Gastroesophageal sphincter (tissue), 4 donors: ENCODE data around the gene TTC23. TPM values are rescaled to one million over a fixed set of nuclear protein-coding genes. Genes with fewer than 3 reads are reported as not detected.

Experiments
- ATAC-seq: fragments of 150-250 bp; one replicate; pipeline ENCODE4 v1.9.1; 2016; ENCODE audit warnings: mild to moderate bottlenecking, moderate library complexity
- H3K27ac ChIP-seq, 4 donors: fragments of 200-600 bp; sonication (generic) in 3 of 4; 1 replicate in 3 of 4; 2 replicates in 1 of 4; pipeline ENCODE4 v1.5.1; 2016 to 2019
- H3K27me3 ChIP-seq: fragments of 200-600 bp; sonication (generic); one replicate; pipeline ENCODE4 v1.5.1; 2019
- H3K36me3 ChIP-seq, 2 donors: fragments of 200-600 bp; sonication (generic); one replicate each; pipeline ENCODE4 v1.5.1; 2019; ENCODE audit warnings: control low read depth in 1 of 2
- H3K4me1 ChIP-seq, 3 donors: fragments of 200-600 bp; sonication (generic); 1 replicate in 2 of 3; 2 replicates in 1 of 3; pipeline ENCODE4 v1.5.1; 2016 to 2019; ENCODE audit warnings: control low read depth in 2 of 3
- H3K4me3 ChIP-seq, 2 donors: fragments of 200-600 bp; sonication (generic); one replicate each; pipeline ENCODE4 v1.5.1; 2019; ENCODE audit warnings: mild to moderate bottlenecking in 1 of 2, moderate library complexity in 1 of 2
- H3K9me3 ChIP-seq, 3 donors: fragments of 200-600 bp; sonication (generic); one replicate each; pipeline ENCODE4 v1.5.1; 2017 to 2019; ENCODE audit warnings: control low read depth in 2 of 3
- CTCF ChIP-seq, 4 experiments: fragments of 200-600 bp in 2 of 4; fragments of 450-650 bp in 2 of 4; sonication (generic) in 1 of 4; IDR thresholded peaks; one replicate each; pipeline ENCODE4 v1.5.1; 2017 to 2019; ENCODE audit warnings: antibody characterized with exemption in 4 of 4, mild to moderate bottlenecking in 2 of 4, moderate library complexity in 2 of 4
- EP300 ChIP-seq: sonication (generic); formaldehyde crosslinking; IDR thresholded peaks from one replicate; pipeline ENCODE4 v1.6.1; 2017; ENCODE audit warnings: antibody characterized with exemption, mild to moderate bottlenecking
- POLR2A ChIP-seq, 2 donors: fragments of 450-650 bp; IDR thresholded peaks; one replicate each; pipeline ENCODE4 v1.6.1; 2017; ENCODE audit warnings: antibody characterized with exemption in 2 of 2, mild to moderate bottlenecking in 2 of 2, moderate library complexity in 1 of 2
- POLR2AphosphoS5 ChIP-seq: sonication (generic); formaldehyde crosslinking; IDR thresholded peaks from one replicate; pipeline ENCODE4 v1.6.1; 2017; ENCODE audit warnings: antibody characterized with exemption
- WGBS, 2 donors: methylation state at CpG; one replicate each; pipeline ENCODE4 v1.1.5; 2018; ENCODE audit warnings: low coverage in 1 of 2; 5-methylcytosine and 5-hydroxymethylcytosine counted together
- total RNA-seq, 4 donors: library from RNA; depleted of rRNA; stranded (reverse); fragments of >200 nt; gene quantifications; one replicate each; pipeline ENCODE4 v1.1.0, GENCODE V29; 2016

TTC23 gene
- total RNA-seq, 4 donors from 2014 or later, result 13.7 to 33.3 (median 20.0) TPM

- peak within 1 kb of the TSS; percentile 94 to 96 (median 94) for H3K27ac ChIP-seq
- TF ChIP-seq POLR2AphosphoS5 (peak; percentile 99), CTCF (IDR thresholded peaks at IDR 0.05) (no peak), EP300 (no peak), POLR2A (IDR thresholded peaks at IDR 0.05) (peak; percentile 83 to 87)
- H3K4me3 ChIP-seq, result peak within 1 kb of the TSS; percentile 80 to 100
- no peaks in the 10 kb centered on the region for H3K9me3 ChIP-seq
- H3K4me1 ChIP-seq, result peaks cover 5 to 58% (median 10%) of the 10 kb centered on the region in 3 donors
- 0 to 1% methylated on average over 13 to 15 of the region's 90 CpGs for WGBS, 2 donors
- H3K27me3 ChIP-seq, result no peaks in the 10 kb centered on the region
- H3K36me3 ChIP-seq, result peaks cover 0 to 5% of the 10 kb centered on the region in 2 donors
- ATAC-seq, result peak; percentile 93
Observed at GRCh38 chr15:99250857-99251841, 1.8 kb upstream of the TTC23 start, which contains the start of gene LRRC28. LRRC28 (plus strand) TSS chr15:99251481; CDS start chr15:99255958, 4,477 bp downstream.

GRCh38 chr15:99250494-99250856 lies 1.1 kb upstream of the TTC23 start:
- TF ChIP-seq POLR2A (IDR thresholded peaks at IDR 0.05) (no peak), POLR2AphosphoS5 (no peak), EP300 (no peak), CTCF (IDR thresholded peaks at IDR 0.05) (no peak)
- peak overlapping the region; percentile 80 to 100 for H3K4me3 ChIP-seq
- WGBS, 2 donors, result 1 to 5% methylated on average over 7 of the region's 7 CpGs
- no peaks in the 10 kb centered on the region for H3K36me3 ChIP-seq
- peaks cover 5 to 58% (median 10%) of the 10 kb centered on the region in 3 donors for H3K4me1 ChIP-seq
- H3K27ac ChIP-seq, result peak overlapping the region; percentile 94 to 96 (median 94)
- no peak for ATAC-seq
- H3K9me3 ChIP-seq, result no peaks in the 10 kb centered on the region
- no peaks in the 10 kb centered on the region for H3K27me3 ChIP-seq

GRCh38 chr15:99250001-99250400 lies 620 bp upstream of the TTC23 start:
- no peak for ATAC-seq
- H3K4me1 ChIP-seq, result peaks cover 5 to 58% (median 10%) of the 10 kb centered on the region in 3 donors
- peak overlapping the region; percentile 80 to 100 for H3K4me3 ChIP-seq
- H3K27ac ChIP-seq, result peak overlapping the region; percentile 94 to 96 (median 94)
- H3K36me3 ChIP-seq, result peaks cover 0 to 4% of the 10 kb centered on the region in 2 donors
- H3K9me3 ChIP-seq, result no peaks in the 10 kb centered on the region
- no peak for TF ChIP-seq EP300
- TF ChIP-seq POLR2AphosphoS5, result no peak
- TF ChIP-seq POLR2A (IDR thresholded peaks at IDR 0.05), result no peak
- WGBS, 2 donors, result 18% methylated on average over 4 of the region's 4 CpGs
- no peaks in the 10 kb centered on the region for H3K27me3 ChIP-seq

GRCh38 chr15:99248000-99248715 lies 1.2 kb downstream of the TTC23 start:
- Histone ChIP-seq H3K9me3 (no peaks in the 10 kb centered on the region), H3K27me3 (no peaks in the 10 kb centered on the region), H3K4me1 (peaks cover 5 to 53% (median 10%) of the 10 kb centered on the region in 3 donors), H3K27ac (peak overlapping the region in 1 of 4 donors; percentile 94), H3K36me3 (peaks cover 0 to 6% of the 10 kb centered on the region in 2 donors), H3K4me3 (peak overlapping the region; percentile 80 to 100)
- no peak for ATAC-seq
- 67 to 69% methylated on average over 7 of the region's 7 CpGs for WGBS, 2 donors
- TF ChIP-seq CTCF (IDR thresholded peaks at IDR 0.05), result no peak
- TF ChIP-seq EP300, result no peak
- no peak for TF ChIP-seq POLR2AphosphoS5
- TF ChIP-seq POLR2A (IDR thresholded peaks at IDR 0.05), result no peak

GRCh38 chr15:99247062-99247461 lies 2.3 kb downstream of the TTC23 start:
- peaks cover 1 to 43% (median 5%) of the 10 kb centered on the region in 3 donors for H3K4me1 ChIP-seq
- ATAC-seq, result no peak
- WGBS, 2 donors, result 67 to 70% methylated on average over 3 of the region's 3 CpGs
- H3K9me3 ChIP-seq, result no peaks in the 10 kb centered on the region
- TF ChIP-seq CTCF (IDR thresholded peaks at IDR 0.05), result no peak
- TF ChIP-seq POLR2AphosphoS5, result no peak
- no peak for TF ChIP-seq POLR2A (IDR thresholded peaks at IDR 0.05)
- TF ChIP-seq EP300, result no peak
- H3K27ac ChIP-seq, result no peak overlapping the region
- H3K27me3 ChIP-seq, result no peaks in the 10 kb centered on the region
- peaks cover 0 to 6% of the 10 kb centered on the region in 2 donors for H3K36me3 ChIP-seq
- H3K4me3 ChIP-seq, result no peak overlapping the region
